Gastrocnemius medialis (tissue), 4 donors: ENCODE data around the gene BMPR1B. TPM values are rescaled to one million over a fixed set of nuclear protein-coding genes. Genes with fewer than 3 reads are reported as not detected.

ENCODE experiments used
- ATAC-seq, 2 donors: fragments of 150-250 bp; one replicate each; pipeline ENCODE4 v1.9.1; 2016
- DNase-seq, 2 donors: peaks; one replicate each; pipeline ENCODE4 v3.0.0-alpha.2; 2019
- H3K27ac ChIP-seq, 4 donors: fragments of 200-600 bp; sonication (generic); 1 replicate in 1 of 4; 2 replicates in 3 of 4; pipeline ENCODE4 v1.5.1; 2016 to 2018; ENCODE audit warnings: mild to moderate bottlenecking in 2 of 4, moderate library complexity in 1 of 4
- H3K27me3 ChIP-seq, 3 donors: fragments of 200-600 bp; sonication (generic) in 2 of 3; 1 replicate in 1 of 3; 2 replicates in 2 of 3; pipeline versions ENCODE4 v1.5.1 to v1.6.0; 2016 to 2019; ENCODE audit warnings: mild to moderate bottlenecking in 1 of 3, moderate library complexity in 1 of 3
- H3K36me3 ChIP-seq, 2 donors: fragments of 200-600 bp; sonication (generic) in 1 of 2; one replicate each; pipeline ENCODE4 v1.5.1; 2017 to 2018
- H3K4me1 ChIP-seq, 2 donors: fragments of 200-600 bp; sonication (generic) in 1 of 2; one replicate each; pipeline ENCODE4 v1.5.1; 2016 to 2017; ENCODE audit warnings: mild to moderate bottlenecking in 2 of 2
- H3K4me3 ChIP-seq, 4 donors: fragments of 200-600 bp; sonication (generic) in 3 of 4; 1 replicate in 1 of 4; 2 replicates in 3 of 4; pipeline ENCODE4 v1.5.1; 2016 to 2019; ENCODE audit warnings: mild to moderate bottlenecking in 2 of 4
- H3K9me3 ChIP-seq, 3 donors: fragments of 200-600 bp; sonication (generic) in 2 of 3; 1 replicate in 1 of 3; 2 replicates in 2 of 3; pipeline ENCODE4 v1.5.1; 2016 to 2019
- CTCF ChIP-seq, 5 experiments: fragments of 450-650 bp in 3 of 5; fragments of 200-600 bp in 2 of 5; sonication (generic) in 2 of 5; IDR thresholded peaks in 4 of 5; conservative IDR thresholded peaks in 1 of 5; 1 replicate in 4 of 5; 2 replicates in 1 of 5; pipeline ENCODE4 v1.5.1; 2016 to 2019; ENCODE audit warnings: antibody characterized with exemption in 5 of 5, mild to moderate bottlenecking in 3 of 5, moderate library complexity in 3 of 5
- POLR2A ChIP-seq, 2 donors: fragments of 450-650 bp; IDR thresholded peaks; one replicate each; pipeline ENCODE4 v1.6.1; 2017; ENCODE audit warnings: antibody characterized with exemption in 2 of 2, mild to moderate bottlenecking in 2 of 2, moderate library complexity in 2 of 2
- in situ Hi-C, 4 donors: fragments of 200-750 bp; cut with MboI; loops; one replicate each; pipeline versions ENCODE4 v1.15.0 to v1.8.0; 2017; ENCODE audit warnings: low sequenced_read_pairs in 4 of 4
- intact Hi-C: fragments of 100-400 bp; cut with DNase I; formaldehyde crosslinking; loops from one replicate; pipeline ENCODE4 v1.15.1; 2023; ENCODE audit warnings: low total_unique reads
- total RNA-seq, 4 donors: library from RNA; depleted of rRNA; stranded (reverse); fragments of >200 nt; gene quantifications; one replicate each; pipeline versions ENCODE4 v1.1.0 to v1.2.3, GENCODE V29; 2016

BMPR1B gene
- total RNA-seq, 4 donors from 2014 or later: 0.92 to 6.9 (median 1.7) TPM

GRCh38 chr4:94957030-94957429 lies 199.3 kb downstream of the BMPR1B start:
- in situ Hi-C loops: no loop called here
- intact Hi-C loops: no loop called here
- TF ChIP-seq CTCF (IDR thresholded peaks at IDR 0.05 in 4 of 5, conservative IDR thresholded peaks at IDR 0.05 in 1 of 5) (no peak), POLR2A (IDR thresholded peaks at IDR 0.05) (no peak)

GRCh38 chr4:94959307-94959706 lies 201.6 kb downstream of the BMPR1B start:
- H3K4me1 ChIP-seq: no peaks in the 10 kb centered on the region
- in situ Hi-C loops: no loop called here
- ATAC-seq: no peak

More at GRCh38 chr4:94957030-94957429, 199.3 kb downstream of the BMPR1B start:
- no peaks in the 10 kb centered on the region for H3K4me1 ChIP-seq
- H3K4me3 ChIP-seq: no peak overlapping the region
- no peak for DNase-seq
- H3K9me3 ChIP-seq: no peaks in the 10 kb centered on the region
- ATAC-seq: no peak
- H3K36me3 ChIP-seq: no peaks in the 10 kb centered on the region
- H3K27ac ChIP-seq: no peak overlapping the region
- no peaks in the 10 kb centered on the region for H3K27me3 ChIP-seq

GRCh38 chr4:94960708-94961107 lies 203.0 kb downstream of the BMPR1B start:
- H3K36me3 ChIP-seq: no peaks in the 10 kb centered on the region
- in situ Hi-C loops: no loop called here
- intact Hi-C loops: no loop called here
- no peak for DNase-seq
- H3K9me3 ChIP-seq: no peaks in the 10 kb centered on the region
- no peak for TF ChIP-seq POLR2A (IDR thresholded peaks at IDR 0.05)
- TF ChIP-seq CTCF (IDR thresholded peaks at IDR 0.05 in 4 of 5, conservative IDR thresholded peaks at IDR 0.05 in 1 of 5): no peak
- H3K4me1 ChIP-seq: no peaks in the 10 kb centered on the region
- no peak overlapping the region for H3K4me3 ChIP-seq
- no peak overlapping the region for H3K27ac ChIP-seq
- ATAC-seq: no peak
- H3K27me3 ChIP-seq: no peaks in the 10 kb centered on the region

More at GRCh38 chr4:94959307-94959706, 201.6 kb downstream of the BMPR1B start:
- no peak for TF ChIP-seq POLR2A (IDR thresholded peaks at IDR 0.05)
- TF ChIP-seq CTCF (IDR thresholded peaks at IDR 0.05 in 4 of 5, conservative IDR thresholded peaks at IDR 0.05 in 1 of 5): no peak
- Histone ChIP-seq H3K27ac (no peak overlapping the region), H3K36me3 (no peaks in the 10 kb centered on the region), H3K9me3 (no peaks in the 10 kb centered on the region), H3K4me3 (no peak overlapping the region), H3K27me3 (no peaks in the 10 kb centered on the region)
- intact Hi-C loops: no loop called here
- DNase-seq: no peak

GRCh38 chr4:94961420-94961819 lies 203.7 kb downstream of the BMPR1B start:
- no peak overlapping the region for H3K4me3 ChIP-seq
- ATAC-seq (no peak), DNase-seq (no peak)
- no peaks in the 10 kb centered on the region for H3K36me3 ChIP-seq
- H3K9me3 ChIP-seq: no peaks in the 10 kb centered on the region
- TF ChIP-seq CTCF (IDR thresholded peaks at IDR 0.05 in 4 of 5, conservative IDR thresholded peaks at IDR 0.05 in 1 of 5) (no peak), POLR2A (IDR thresholded peaks at IDR 0.05) (no peak)
- intact Hi-C loops (no loop called here), in situ Hi-C loops (no loop called here)
- no peaks in the 10 kb centered on the region for H3K4me1 ChIP-seq
- H3K27ac ChIP-seq: no peak overlapping the region
- H3K27me3 ChIP-seq: no peaks in the 10 kb centered on the region

GRCh38 chr4:94962484-94962883 lies 204.7 kb downstream of the BMPR1B start:
- TF ChIP-seq POLR2A (IDR thresholded peaks at IDR 0.05) (no peak), CTCF (IDR thresholded peaks at IDR 0.05 in 4 of 5, conservative IDR thresholded peaks at IDR 0.05 in 1 of 5) (no peak)
- H3K4me3 ChIP-seq: no peak overlapping the region
- no peak for DNase-seq
- no peaks in the 10 kb centered on the region for H3K9me3 ChIP-seq
- H3K27me3 ChIP-seq: no peaks in the 10 kb centered on the region
- in situ Hi-C loops: no loop called here
- intact Hi-C loops: no loop called here
- H3K27ac ChIP-seq: no peak overlapping the region
- H3K4me1 ChIP-seq: no peaks in the 10 kb centered on the region
- no peaks in the 10 kb centered on the region for H3K36me3 ChIP-seq
- ATAC-seq: no peak
